ENCODE results near the gene COG5. TPM values are rescaled to one million over a fixed set of nuclear protein-coding genes. Genes with fewer than 3 reads are reported as not detected.

COG5 gene
- total RNA-seq, 1 experiment from 2014 or later = 32.2 TPM

GRCh38 chr7:107597582-107597916, 33.8 kb upstream of the COG5 start:
- no peaks in the 10 kb centered on the region for H3K4me1 ChIP-seq (ENCODE audit: insufficient read depth, low read length, poor library complexity, severe bottlenecking)
- H3K4me3 ChIP-seq (ENCODE audit: low read depth, low read length, poor library complexity, severe bottlenecking) = no peak overlapping the region
- H3K36me3 ChIP-seq (ENCODE audit: insufficient read depth, low read length, poor library complexity, severe bottlenecking) = no peaks in the 10 kb centered on the region
- no peak overlapping the region for H3K27ac ChIP-seq (ENCODE audit: low read depth, low read length, poor library complexity, severe bottlenecking)
- H3K9me3 ChIP-seq (ENCODE audit: low read depth, low read length, poor library complexity, severe bottlenecking) = no peaks in the 10 kb centered on the region
- no peaks in the 10 kb centered on the region for H3K27me3 ChIP-seq (replicated peaks; ENCODE audit: insufficient read depth, low read depth, low read length, poor library complexity)
- POLR2A ChIA-PET (ENCODE audit: low non-redundant PET) = no interaction called here
- BruUV-seq (replicated peaks) = no TSS peak
- CTCF ChIA-PET = no interaction called here
- no peak for TF ChIP-seq CTCF (conservative IDR thresholded peaks at IDR 0.05; ENCODE audit: low read depth, low read length)
- no peak for TF ChIP-seq EZH2 (IDR thresholded peaks at IDR 0.05; ENCODE audit: borderline replicate concordance, low read depth, low read length, poor library complexity, severe bottlenecking)
- DNase-seq (ENCODE audit: low spot score) = no peak
- intact Hi-C loops (cut with micrococcal nuclease; ENCODE audit: unreplicated experiment) = no loop called here

- Histone ChIP-seq H3K9me3 (ENCODE audit: low read depth, low read length, poor library complexity, severe bottlenecking) (no peaks in the 10 kb centered on the region), H3K36me3 (ENCODE audit: insufficient read depth, low read length, poor library complexity, severe bottlenecking) (no peaks in the 10 kb centered on the region), H3K4me3 (ENCODE audit: low read depth, low read length, poor library complexity, severe bottlenecking) (no peak overlapping the region), H3K4me1 (ENCODE audit: insufficient read depth, low read length, poor library complexity, severe bottlenecking) (no peaks in the 10 kb centered on the region), H3K27me3 (replicated peaks; ENCODE audit: insufficient read depth, low read depth, low read length, poor library complexity) (no peaks in the 10 kb centered on the region), H3K27ac (ENCODE audit: low read depth, low read length, poor library complexity, severe bottlenecking) (no peak overlapping the region)
- ChIA-PET CTCF (no interaction called here), POLR2A (ENCODE audit: low non-redundant PET) (no interaction called here)
- TF ChIP-seq CTCF (conservative IDR thresholded peaks at IDR 0.05; ENCODE audit: low read depth, low read length) = no peak
- intact Hi-C loops (cut with micrococcal nuclease; ENCODE audit: unreplicated experiment) = no loop called here
- no TSS peak for BruUV-seq (replicated peaks)
- no peak for DNase-seq (ENCODE audit: low spot score)
Measured at GRCh38 chr7:107596881-107597581, 33.3 kb upstream of the COG5 start.

GRCh38 chr7:107594961-107595737, 31.4 kb upstream of the COG5 start:
- ChIA-PET POLR2A (ENCODE audit: low non-redundant PET) (interaction anchor here (0.8 kb wide), 1 partner anchor 348 kb away, joined by 3 read pairs; no protein-coding TSS in a partner anchor), CTCF (no interaction called here)
- TF ChIP-seq CTCF (conservative IDR thresholded peaks at IDR 0.05; ENCODE audit: low read depth, low read length) (no peak), EZH2 (IDR thresholded peaks at IDR 0.05; ENCODE audit: borderline replicate concordance, low read depth, low read length, poor library complexity, severe bottlenecking) (no peak)
- Histone ChIP-seq H3K9me3 (ENCODE audit: low read depth, low read length, poor library complexity, severe bottlenecking) (no peaks in the 10 kb centered on the region), H3K27ac (ENCODE audit: low read depth, low read length, poor library complexity, severe bottlenecking) (no peak overlapping the region), H3K27me3 (replicated peaks; ENCODE audit: insufficient read depth, low read depth, low read length, poor library complexity) (no peaks in the 10 kb centered on the region), H3K4me3 (ENCODE audit: low read depth, low read length, poor library complexity, severe bottlenecking) (no peak overlapping the region), H3K36me3 (ENCODE audit: insufficient read depth, low read length, poor library complexity, severe bottlenecking) (no peaks in the 10 kb centered on the region), H3K4me1 (ENCODE audit: insufficient read depth, low read length, poor library complexity, severe bottlenecking) (no peaks in the 10 kb centered on the region)
- intact Hi-C loops (cut with micrococcal nuclease; ENCODE audit: unreplicated experiment) = no loop called here
- DNase-seq (ENCODE audit: low spot score) = no peak
- no TSS peak for BruUV-seq (replicated peaks)
